Common myeloid progenitor, CD34-positive (primary cell): ENCODE data around the gene SLC5A12.

Experiments
- CTCF ChIA-PET: fragments of 350-600 bp; sonication (Branson Sonifier 250); formaldehyde crosslinking; loops from one replicate; lab custom pipeline; 2021; ENCODE audit warnings: antibody characterized with exemption; lab: Charles Lee
- POLR2A ChIA-PET: fragments of 350-600 bp; sonication (Branson Sonifier 250); formaldehyde crosslinking; loops from one replicate; lab custom pipeline; 2021; ENCODE audit warnings: antibody characterized with exemption; lab: Charles Lee
- DNase-seq, 3 donors: peaks; one replicate each; pipeline versions ENCODE4 v3.0.0 to v3.0.0-alpha.2; 2013
- H3K27ac ChIP-seq, 2 experiments: 1 replicate in 1 of 2; 2 replicates in 1 of 2; pipeline ENCODE4 v1.7.0; 2013; ENCODE audit warnings: inconsistent platforms in 2 of 2, low read length in 2 of 2, mild to moderate bottlenecking in 2 of 2, low read depth in 1 of 2, moderate library complexity in 1 of 2; ENCODE audit not compliant: severe bottlenecking in 2 of 2, insufficient read depth in 1 of 2, poor library complexity in 1 of 2
- H3K27me3 ChIP-seq, 5 experiments: replicated peaks in 2 of 5; 1 replicate in 3 of 5; 2 replicates in 2 of 5; pipeline versions ENCODE4 v1.6.1 to v1.7.0; 2013; ENCODE audit warnings: low read length in 4 of 5, mild to moderate bottlenecking in 2 of 5, moderate library complexity in 2 of 5, inconsistent platforms in 1 of 5; ENCODE audit not compliant: insufficient read depth in 5 of 5, control insufficient read depth in 4 of 5
- H3K36me3 ChIP-seq, 4 experiments: 1 replicate in 2 of 4; 2 replicates in 2 of 4; pipeline versions ENCODE4 v1.6.1 to v1.7.0; 2013; ENCODE audit warnings: low read length in 3 of 4, control low read depth in 1 of 4, mild to moderate bottlenecking in 1 of 4; ENCODE audit not compliant: control insufficient read depth in 4 of 4, insufficient read depth in 4 of 4
- H3K4me1 ChIP-seq, 4 experiments: 1 replicate in 3 of 4; 2 replicates in 1 of 4; pipeline versions ENCODE4 v1.6.1 to v1.7.1; 2013; ENCODE audit warnings: low read length in 3 of 4, mild to moderate bottlenecking in 3 of 4, control low read depth in 1 of 4, inconsistent platforms in 1 of 4, moderate library complexity in 1 of 4; ENCODE audit not compliant: control insufficient read depth in 4 of 4, insufficient read depth in 4 of 4; ENCODE audit errors: control extremely low read depth in 1 of 4
- H3K4me3 ChIP-seq, 7 experiments: 1 replicate in 4 of 7; 2 replicates in 3 of 7; pipeline versions ENCODE4 v1.5.1 to v1.7.0; 2013; ENCODE audit warnings: mild to moderate bottlenecking in 7 of 7, low read length in 6 of 7, moderate library complexity in 6 of 7, inconsistent platforms in 2 of 7, low read depth in 2 of 7, control low read depth in 1 of 7; ENCODE audit not compliant: insufficient read depth in 4 of 7, control insufficient read depth in 1 of 7; ENCODE audit errors: extremely low read depth in 1 of 7
- H3K9me3 ChIP-seq, 5 experiments: 1 replicate in 4 of 5; 2 replicates in 1 of 5; pipeline versions ENCODE4 v1.6.1 to v1.7.1; 2013; ENCODE audit warnings: low read length in 4 of 5, mild to moderate bottlenecking in 2 of 5, inconsistent platforms in 1 of 5, low read depth in 1 of 5, moderate library complexity in 1 of 5; ENCODE audit not compliant: control insufficient read depth in 4 of 5, insufficient read depth in 2 of 5; ENCODE audit errors: control extremely low read depth in 1 of 5
- WGBS: methylation state at CpG from one replicate; pipeline ENCODE4 v1.1.5; 2013; ENCODE audit not compliant: insufficient coverage; 5-methylcytosine and 5-hydroxymethylcytosine counted together

SLC5A12 gene

GRCh38 chr11:26741036-26741435 is 19.2 kb upstream of the SLC5A12 start:
- Histone ChIP-seq H3K36me3 (no peaks in the 10 kb centered on the region), H3K4me1 (no peaks in the 10 kb centered on the region), H3K9me3 (no peaks in the 10 kb centered on the region), H3K27me3 (no peaks in the 10 kb centered on the region), H3K27ac (no peak overlapping the region), H3K4me3 (no peak overlapping the region)
- ChIA-PET POLR2A (no interaction called here), CTCF (interaction anchor here (0.6 kb wide), 1 partner anchor 114 kb away, joined by 3 read pairs; no protein-coding TSS in a partner anchor)
- 90% methylated on average over 2 of the region's 2 CpGs for WGBS
- DNase-seq: no peak

DNA sequence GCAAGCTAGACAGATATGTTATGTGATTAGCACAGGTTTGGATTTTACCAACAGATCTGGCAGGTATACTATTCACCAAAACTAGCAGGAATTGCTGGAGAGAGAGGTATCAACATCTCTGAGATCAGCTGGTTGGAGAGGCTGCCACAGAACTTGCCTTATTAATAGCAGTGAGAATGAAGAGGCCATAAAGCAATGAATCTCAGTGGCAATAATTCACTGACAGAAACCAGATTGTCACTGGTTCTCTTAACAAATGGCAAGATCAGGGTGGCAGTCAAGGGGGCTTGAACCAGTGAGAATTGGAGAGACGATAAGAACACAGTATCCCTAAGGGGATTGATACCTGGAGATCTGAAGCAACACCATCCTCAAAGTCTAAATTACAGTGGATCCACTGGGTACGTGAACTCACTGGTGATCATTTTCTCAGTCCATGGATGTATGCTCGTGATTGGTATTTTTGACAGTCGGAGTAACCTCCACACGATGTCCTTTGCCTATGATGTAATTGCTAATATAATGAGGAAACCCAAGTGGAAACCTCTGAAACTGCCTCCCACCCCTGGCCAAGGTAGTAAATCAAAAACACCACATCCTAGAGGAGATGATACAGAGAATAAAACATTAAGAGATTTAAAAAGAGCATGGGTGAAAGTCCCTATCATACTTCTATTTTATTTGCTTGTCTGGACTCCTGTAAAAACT is 17.7 kb upstream of the SLC5A12 start:
- no peak for DNase-seq
- CTCF ChIA-PET: no interaction called here
- no peak overlapping the region for H3K27ac ChIP-seq
- no peaks in the 10 kb centered on the region for H3K9me3 ChIP-seq
- no peak overlapping the region for H3K4me3 ChIP-seq
- no peaks in the 10 kb centered on the region for H3K27me3 ChIP-seq
- H3K36me3 ChIP-seq: no peaks in the 10 kb centered on the region
- 79% methylated on average over 5 of the region's 5 CpGs for WGBS
- POLR2A ChIA-PET: no interaction called here
- no peaks in the 10 kb centered on the region for H3K4me1 ChIP-seq

DNA sequence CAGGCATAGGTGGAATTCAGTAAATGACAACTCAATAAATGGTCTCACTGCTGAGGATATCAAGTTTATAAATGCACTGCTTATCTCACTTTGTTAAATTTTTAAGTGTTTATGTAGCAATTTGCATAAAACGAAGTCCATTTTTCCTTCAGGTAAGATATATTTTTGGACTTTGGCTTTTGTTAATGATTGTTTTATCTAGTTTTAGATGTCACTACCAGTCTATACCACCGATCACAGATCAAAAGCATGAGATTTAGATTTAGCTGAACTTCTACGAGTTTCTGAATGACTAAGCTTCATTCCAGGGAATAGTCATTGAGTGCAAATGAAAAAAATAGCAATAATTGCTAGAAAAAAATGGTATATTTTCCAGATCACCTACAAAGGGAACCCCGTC is 12.8 kb upstream of the SLC5A12 start:
- ChIA-PET CTCF (no interaction called here), POLR2A (no interaction called here)
- no peaks in the 10 kb centered on the region for H3K27me3 ChIP-seq
- no peaks in the 10 kb centered on the region for H3K4me1 ChIP-seq
- no peaks in the 10 kb centered on the region for H3K9me3 ChIP-seq
- no peak overlapping the region for H3K27ac ChIP-seq
- H3K36me3 ChIP-seq: no peaks in the 10 kb centered on the region
- no peak for DNase-seq
- no peak overlapping the region for H3K4me3 ChIP-seq
- 92% methylated on average over 2 of the region's 4 CpGs for WGBS

DNA sequence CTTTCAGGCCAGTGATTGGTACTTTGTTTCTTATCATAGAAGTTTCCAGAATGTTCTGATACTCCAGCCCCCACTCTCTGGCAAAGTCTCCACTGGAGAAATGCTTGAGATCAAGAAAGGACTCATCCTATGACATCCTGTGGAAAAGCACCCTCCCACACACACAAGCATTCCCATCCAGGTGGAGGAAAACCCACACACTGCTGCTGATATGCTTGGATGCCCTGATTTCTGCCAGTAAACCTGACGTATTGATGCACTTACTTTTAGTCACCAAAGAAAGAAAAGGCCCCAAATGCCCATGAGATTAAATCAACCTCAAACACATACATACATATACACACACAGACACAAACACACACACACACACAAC is 9.2 kb upstream of the SLC5A12 start:
- POLR2A ChIA-PET: no interaction called here
- Histone ChIP-seq H3K9me3 (no peaks in the 10 kb centered on the region), H3K4me3 (no peak overlapping the region), H3K36me3 (no peaks in the 10 kb centered on the region), H3K27ac (no peak overlapping the region), H3K4me1 (no peaks in the 10 kb centered on the region), H3K27me3 (no peaks in the 10 kb centered on the region)
- DNase-seq: no peak
- 88% methylated on average over 1 of the region's 1 CpG for WGBS
- CTCF ChIA-PET: no interaction called here

- no peak for DNase-seq
- Histone ChIP-seq H3K27me3 (no peaks in the 10 kb centered on the region), H3K4me1 (no peaks in the 10 kb centered on the region), H3K4me3 (no peak overlapping the region), H3K36me3 (no peaks in the 10 kb centered on the region), H3K9me3 (no peaks in the 10 kb centered on the region), H3K27ac (no peak overlapping the region)
- WGBS: 100% methylated on average over 3 of the region's 4 CpGs
- ChIA-PET CTCF (no interaction called here), POLR2A (no interaction called here)
Measured at GRCh38 chr11:26730414-26731083, 8.7 kb upstream of the SLC5A12 start.

DNA sequence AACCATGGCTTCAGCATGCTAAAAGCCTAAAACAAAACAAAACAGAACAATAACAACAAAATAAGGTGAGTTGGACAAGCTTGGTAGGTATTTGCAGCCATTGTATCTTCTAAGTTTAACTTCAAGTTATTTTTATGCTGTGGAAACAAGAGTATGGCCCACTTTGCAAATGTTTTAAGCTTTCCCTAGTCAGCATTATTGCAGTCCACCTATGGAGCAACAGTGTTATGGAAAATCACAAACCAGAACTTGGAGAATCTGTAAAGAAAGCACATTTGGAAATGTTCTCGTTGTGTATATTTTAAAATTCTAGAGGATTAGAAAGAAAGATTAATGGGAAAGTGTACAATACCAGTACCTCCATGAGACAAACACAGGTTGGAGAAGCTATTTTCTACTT is 7.4 kb upstream of the SLC5A12 start:
- H3K9me3 ChIP-seq: no peaks in the 10 kb centered on the region
- no peaks in the 10 kb centered on the region for H3K27me3 ChIP-seq
- ChIA-PET CTCF (no interaction called here), POLR2A (no interaction called here)
- no peak overlapping the region for H3K27ac ChIP-seq
- WGBS: 80% methylated on average over 1 of the region's 1 CpG
- H3K36me3 ChIP-seq: no peaks in the 10 kb centered on the region
- DNase-seq: no peak
- H3K4me1 ChIP-seq: no peaks in the 10 kb centered on the region
- H3K4me3 ChIP-seq: no peak overlapping the region

GRCh38 chr11:26726960-26727359 is 5.1 kb upstream of the SLC5A12 start:
- Histone ChIP-seq H3K27ac (no peak overlapping the region), H3K27me3 (no peaks in the 10 kb centered on the region), H3K9me3 (no peaks in the 10 kb centered on the region), H3K36me3 (no peaks in the 10 kb centered on the region), H3K4me3 (no peak overlapping the region), H3K4me1 (no peaks in the 10 kb centered on the region)
- no peak for DNase-seq
- WGBS: 100% methylated on average over 1 of the region's 3 CpGs
- POLR2A ChIA-PET: no interaction called here
- CTCF ChIA-PET: no interaction called here
